KMS-11 (cell line): ENCODE measurements around the gene LIN28A.

ENCODE experiments used
- H2AFZ ChIP-seq: fragments of 200-600 bp; sonication (generic); 2 replicates; pipeline ENCODE4 v1.6.1; 2016; ENCODE audit warnings: antibody characterized with exemption, mixed run types, low read depth
- H3K27ac ChIP-seq: fragments of 200-600 bp; sonication (generic); 2 replicates; pipeline ENCODE4 v1.6.1; 2016; ENCODE audit warnings: mild to moderate bottlenecking, mixed run types
- H3K27me3 ChIP-seq: fragments of 200-600 bp; sonication (generic); 2 replicates; pipeline ENCODE4 v1.6.1; 2017; ENCODE audit warnings: mild to moderate bottlenecking, low read depth, mixed run types, moderate library complexity; ENCODE audit not compliant: insufficient read depth
- H3K36me3 ChIP-seq: fragments of 200-600 bp; sonication (generic); 2 replicates; pipeline ENCODE4 v1.6.1; 2017; ENCODE audit warnings: mild to moderate bottlenecking, mixed run types; ENCODE audit not compliant: insufficient read depth
- H3K4me1 ChIP-seq: fragments of 200-600 bp; sonication (generic); 2 replicates; pipeline ENCODE4 v1.6.1; 2016; ENCODE audit warnings: mild to moderate bottlenecking, low read depth, mixed run types; ENCODE audit not compliant: poor library complexity, severe bottlenecking
- H3K4me2 ChIP-seq: fragments of 200-600 bp; sonication (generic); 2 replicates; pipeline ENCODE4 v1.7.0; 2016; ENCODE audit warnings: mild to moderate bottlenecking, mixed run types
- H3K4me3 ChIP-seq: fragments of 200-600 bp; sonication (generic); IDR thresholded peaks from 2 replicates; pipeline ENCODE4 v1.6.1; 2017; ENCODE audit warnings: low read depth, low read length, mixed read lengths; ENCODE audit not compliant: insufficient read depth
- H3K79me2 ChIP-seq: fragments of 200-600 bp; sonication (generic); 2 replicates; pipeline ENCODE4 v1.6.1; 2016; ENCODE audit warnings: low read depth, mixed run types; ENCODE audit not compliant: insufficient read depth
- H3K9ac ChIP-seq: fragments of 200-600 bp; sonication (generic); 2 replicates; pipeline ENCODE4 v1.6.1; 2016; ENCODE audit warnings: mild to moderate bottlenecking, mixed run types
- H4K20me1 ChIP-seq: fragments of 200-600 bp; sonication (generic); 2 replicates; pipeline ENCODE4 v1.6.1; 2016; ENCODE audit warnings: mild to moderate bottlenecking, mixed run types; ENCODE audit not compliant: insufficient read depth
- TF ChIP-seq, protein P1 (sequence below): fragments of 200-600 bp; sonication (generic); conservative IDR thresholded peaks from 2 replicates; pipeline ENCODE4 v1.6.1; 2017; ENCODE audit warnings: low read depth, mild to moderate bottlenecking, antibody characterized with exemption, low read length, moderate library complexity, mixed read lengths

Gene LIN28A

DNA sequence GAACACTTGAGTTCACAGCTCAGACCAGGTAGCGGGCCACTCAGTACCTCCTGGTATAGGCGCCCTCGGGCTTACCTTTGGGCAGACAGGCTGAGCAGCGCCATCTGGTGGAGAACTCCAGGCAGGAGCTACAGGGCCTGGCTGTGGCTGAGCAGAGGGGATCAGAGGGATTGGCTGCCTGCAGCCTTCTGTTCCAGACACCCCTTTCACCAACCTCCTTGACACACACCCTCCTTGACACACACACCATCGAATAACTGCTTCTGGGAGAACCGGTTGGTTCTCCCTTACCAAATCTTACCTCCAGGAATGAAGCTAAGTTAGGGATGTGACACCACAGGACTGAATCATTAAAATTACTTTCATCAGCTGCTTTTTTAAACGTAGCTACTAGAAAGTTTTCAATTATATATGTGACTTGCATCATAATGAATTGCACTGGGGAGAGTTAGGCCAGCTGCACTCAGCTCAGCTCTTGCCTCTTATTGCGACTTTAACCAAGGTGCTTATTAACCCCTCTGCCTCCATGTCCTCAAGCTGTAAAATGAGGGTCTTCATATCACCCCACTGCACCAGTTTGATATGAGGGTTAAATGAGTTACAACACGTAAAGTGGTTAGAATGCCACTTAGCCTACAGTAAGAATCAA is 6.6 kb downstream of the LIN28A start:
- no peak overlapping the region for H3K4me2 ChIP-seq
- H3K4me1 ChIP-seq, result no peaks in the 10 kb centered on the region
- H3K9ac ChIP-seq, result no peak overlapping the region
- no peaks in the 10 kb centered on the region for H3K79me2 ChIP-seq
- H3K4me3 ChIP-seq, result no peak overlapping the region
- peaks cover 34% of the 10 kb centered on the region for H3K27me3 ChIP-seq
- H2AFZ ChIP-seq, result no peak overlapping the region
- H3K27ac ChIP-seq, result no peak overlapping the region
- TF ChIP-seq, protein P1, sequence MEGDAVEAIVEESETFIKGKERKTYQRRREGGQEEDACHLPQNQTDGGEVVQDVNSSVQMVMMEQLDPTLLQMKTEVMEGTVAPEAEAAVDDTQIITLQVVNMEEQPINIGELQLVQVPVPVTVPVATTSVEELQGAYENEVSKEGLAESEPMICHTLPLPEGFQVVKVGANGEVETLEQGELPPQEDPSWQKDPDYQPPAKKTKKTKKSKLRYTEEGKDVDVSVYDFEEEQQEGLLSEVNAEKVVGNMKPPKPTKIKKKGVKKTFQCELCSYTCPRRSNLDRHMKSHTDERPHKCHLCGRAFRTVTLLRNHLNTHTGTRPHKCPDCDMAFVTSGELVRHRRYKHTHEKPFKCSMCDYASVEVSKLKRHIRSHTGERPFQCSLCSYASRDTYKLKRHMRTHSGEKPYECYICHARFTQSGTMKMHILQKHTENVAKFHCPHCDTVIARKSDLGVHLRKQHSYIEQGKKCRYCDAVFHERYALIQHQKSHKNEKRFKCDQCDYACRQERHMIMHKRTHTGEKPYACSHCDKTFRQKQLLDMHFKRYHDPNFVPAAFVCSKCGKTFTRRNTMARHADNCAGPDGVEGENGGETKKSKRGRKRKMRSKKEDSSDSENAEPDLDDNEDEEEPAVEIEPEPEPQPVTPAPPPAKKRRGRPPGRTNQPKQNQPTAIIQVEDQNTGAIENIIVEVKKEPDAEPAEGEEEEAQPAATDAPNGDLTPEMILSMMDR, result peak; percentile 75
- H4K20me1 ChIP-seq, result no peaks in the 10 kb centered on the region
- H3K36me3 ChIP-seq, result no peaks in the 10 kb centered on the region

DNA sequence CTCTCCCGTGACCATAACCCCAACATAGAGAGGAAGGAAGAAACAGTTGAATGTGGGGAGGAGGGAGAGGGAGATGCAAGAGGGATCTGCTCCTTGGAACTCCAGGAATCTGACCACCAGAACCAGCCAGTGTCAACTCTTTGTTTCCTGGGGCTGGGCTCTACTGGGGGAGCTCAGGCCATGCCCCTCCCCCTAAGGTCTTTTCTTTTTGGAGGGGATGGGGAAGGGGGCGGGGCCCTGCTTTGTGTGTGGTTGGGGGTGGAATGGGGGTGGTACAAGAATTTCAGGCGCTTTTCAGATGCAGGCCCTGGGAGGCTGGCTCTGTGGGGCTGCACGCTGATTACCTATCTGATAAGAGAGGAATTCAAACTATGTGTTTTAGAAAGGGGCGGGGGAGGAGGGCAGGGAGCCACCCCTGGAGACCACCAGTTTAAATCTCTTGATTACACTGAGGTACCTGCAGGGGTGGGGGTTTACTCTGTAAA is 8.3 kb downstream of the LIN28A start:
- Histone ChIP-seq H4K20me1 (no peaks in the 10 kb centered on the region), H3K27ac (no peak overlapping the region), H3K79me2 (no peaks in the 10 kb centered on the region), H3K27me3 (peaks cover 18% of the 10 kb centered on the region), H3K4me1 (no peaks in the 10 kb centered on the region), H3K4me3 (no peak overlapping the region), H2AFZ (no peak overlapping the region), H3K9ac (no peak overlapping the region), H3K36me3 (no peaks in the 10 kb centered on the region), H3K4me2 (no peak overlapping the region)
- TF ChIP-seq, protein P1, result no peak

DNA sequence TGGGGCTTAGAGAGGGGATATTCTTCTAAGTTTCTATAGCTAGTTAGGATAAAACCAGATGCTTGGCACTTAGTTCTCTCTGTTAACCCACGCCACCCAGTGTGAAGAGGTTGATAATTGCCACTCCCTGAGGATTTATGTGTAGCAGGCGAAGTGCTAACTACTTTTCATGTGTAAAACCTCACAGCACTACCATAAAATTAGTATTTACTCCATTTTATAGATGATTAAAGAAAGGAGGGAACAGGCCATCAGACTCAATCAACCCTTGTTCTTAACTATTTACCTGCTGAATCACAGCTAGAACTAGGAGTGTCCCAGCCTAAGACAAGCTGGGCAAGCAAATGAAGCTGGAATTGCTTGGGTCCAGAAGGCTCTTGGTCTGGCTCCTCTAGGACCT is 8.9 kb downstream of the LIN28A start:
- TF ChIP-seq, protein P1, result no peak
- Histone ChIP-seq H3K79me2 (no peaks in the 10 kb centered on the region), H3K4me2 (no peak overlapping the region), H4K20me1 (no peaks in the 10 kb centered on the region), H3K36me3 (no peaks in the 10 kb centered on the region), H2AFZ (no peak overlapping the region), H3K27me3 (peaks cover 12% of the 10 kb centered on the region), H3K27ac (no peak overlapping the region), H3K4me3 (no peak overlapping the region), H3K4me1 (no peaks in the 10 kb centered on the region), H3K9ac (no peak overlapping the region)

DNA sequence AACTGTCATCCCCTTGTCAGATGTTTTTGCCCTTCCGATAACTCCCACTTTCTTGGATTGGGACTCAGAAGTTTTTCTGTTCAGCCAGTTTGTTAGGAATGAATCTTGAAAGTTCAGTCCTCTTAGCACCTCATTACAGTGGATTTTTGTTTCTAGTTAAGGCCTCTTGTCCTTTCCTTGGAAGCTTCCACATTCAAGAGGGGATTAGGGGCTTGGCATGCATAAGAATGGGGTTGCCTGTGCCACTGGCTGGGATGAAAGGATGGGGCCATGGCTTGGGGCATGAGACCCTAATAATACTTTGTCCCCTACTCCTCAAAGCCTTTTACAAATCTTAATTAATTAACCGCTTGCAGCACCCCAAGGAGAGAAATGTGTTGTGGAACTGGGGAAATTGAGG is 19.1 kb downstream of the LIN28A start:
- Histone ChIP-seq H3K27ac (no peak overlapping the region), H3K4me3 (no peak overlapping the region), H4K20me1 (no peaks in the 10 kb centered on the region), H3K79me2 (peaks cover 21% of the 10 kb centered on the region; the same call in 1 of the 2 replicates), H3K36me3 (0 out of 2 replicates have a peak, but pooled peaks cover 2% of the 10 kb centered on the region), H2AFZ (no peak overlapping the region), H3K4me1 (peaks cover 26% of the 10 kb centered on the region), H3K4me2 (no peak overlapping the region), H3K9ac (no peak overlapping the region), H3K27me3 (no peaks in the 10 kb centered on the region)
- TF ChIP-seq, protein P1, result no peak
